ENCODE results near the gene TRAK1.

GRCh38 chr3:42110631-42111030 is 19.5 kb downstream of the TRAK1 start:
- TF ChIP-seq CTCF (IDR thresholded peaks at IDR 0.05; ENCODE audit: insufficient read depth, low read length) (no peak), POLR2AphosphoS5 (IDR thresholded peaks at IDR 0.05; ENCODE audit: low read depth) (no peak), REST (IDR thresholded peaks at IDR 0.05; ENCODE audit: insufficient replicate concordance, low read depth) (no peak), GABPA (IDR thresholded peaks at IDR 0.05; ENCODE audit: low read depth) (no peak)
